ENCODE results near the gene ZSWIM4.

DNA sequence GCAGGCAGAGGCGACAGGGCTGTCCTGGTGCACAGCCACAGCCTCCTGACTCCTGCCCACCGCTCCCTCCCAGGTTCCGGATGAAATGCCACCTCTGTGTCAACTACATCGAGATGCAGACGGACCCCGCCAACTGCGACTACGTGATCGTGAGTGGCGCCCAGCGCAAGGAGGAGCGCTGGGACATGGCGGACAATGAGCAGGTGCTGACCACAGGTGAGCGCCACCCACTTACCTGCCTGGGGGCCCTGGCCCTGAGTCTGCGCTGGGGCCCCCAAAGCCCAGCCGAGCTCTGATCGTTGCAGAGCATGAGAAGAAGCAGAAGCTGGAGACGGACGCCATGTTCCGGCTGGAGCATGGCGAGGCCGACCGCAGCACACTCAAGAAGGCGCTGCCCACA, 36.4 kb upstream of the ZSWIM4 start:
- TF ChIP-seq ARNT (IDR thresholded peaks at IDR 0.05) = no peak
- no peak for TF ChIP-seq SP1 (IDR thresholded peaks at IDR 0.05)
- no peak for TF ChIP-seq FOXA1 (IDR thresholded peaks at IDR 0.05)
- TF ChIP-seq NFRKB (IDR thresholded peaks at IDR 0.05) = no peak
- no peak for TF ChIP-seq SUZ12 (IDR thresholded peaks at IDR 0.05)
- no peak for TF ChIP-seq CTBP1 (IDR thresholded peaks at IDR 0.05; ENCODE audit: borderline replicate concordance)

Data from HEK293T (cell line).